Keratinocyte (primary cell): Measurements from ENCODE around the gene CALR3. TPM values are rescaled to one million over a fixed set of nuclear protein-coding genes. Genes with fewer than 3 reads are reported as not detected.

ENCODE experiments used
- DNase-seq: peaks from one replicate; pipeline ENCODE4 v3.0.0-alpha.2; 2011; ENCODE audit warnings: low read depth, missing footprints, low spot score
- FAIRE-seq: peaks from 2 replicates; lab custom pipeline; 2011; peaks lifted over from hg19 to GRCh38; lab: Jason Lieb, UNC
- H2AFZ ChIP-seq: 2 replicates; pipeline ENCODE4 v1.6.0; 2012; ENCODE audit warnings: low read length, control low read depth, inconsistent platforms; ENCODE audit not compliant: control insufficient read depth
- H3K27ac ChIP-seq: 2 replicates; pipeline ENCODE4 v1.5.1; 2011; ENCODE audit warnings: low read length; ENCODE audit not compliant: control insufficient read depth, insufficient read depth
- H3K27me3 ChIP-seq: 3 replicates; pipeline ENCODE4 v1.6.0; 2011; ENCODE audit warnings: low read length; ENCODE audit not compliant: control insufficient read depth, insufficient read depth; ENCODE audit errors: extremely low read depth
- H3K36me3 ChIP-seq, 2 experiments: 2 replicates in 1 of 2; 3 replicates in 1 of 2; pipeline ENCODE4 v1.5.1; 2011; ENCODE audit warnings: low read length in 2 of 2, mild to moderate bottlenecking in 1 of 2; ENCODE audit not compliant: control insufficient read depth in 2 of 2, insufficient read depth in 2 of 2; ENCODE audit errors: extremely low read depth in 1 of 2
- H3K4me1 ChIP-seq: 3 replicates; pipeline ENCODE4 v1.5.1; 2011; ENCODE audit warnings: low read length; ENCODE audit not compliant: control insufficient read depth, insufficient read depth; ENCODE audit errors: extremely low read depth
- H3K4me2 ChIP-seq: 3 replicates; pipeline ENCODE4 v1.6.0; 2011; ENCODE audit warnings: low read depth, low read length; ENCODE audit not compliant: control insufficient read depth, insufficient read depth; ENCODE audit errors: extremely low read depth
- H3K4me3 ChIP-seq, 3 experiments: fragments of 200-600 bp in 1 of 3; sonication (generic) in 1 of 3; 2 replicates in 2 of 3; 3 replicates in 1 of 3; pipeline ENCODE4 v1.5.1; 2011 to 2016; ENCODE audit warnings: low read length in 3 of 3, mild to moderate bottlenecking in 3 of 3, control low read depth in 2 of 3, inconsistent platforms in 1 of 3, low read depth in 1 of 3, mixed read lengths in 1 of 3, mixed run types in 1 of 3, moderate library complexity in 1 of 3; ENCODE audit not compliant: control insufficient read depth in 2 of 3, insufficient read depth in 2 of 3; ENCODE audit errors: extremely low read depth in 1 of 3
- H3K79me2 ChIP-seq: 2 replicates; pipeline ENCODE4 v1.6.0; 2012; ENCODE audit warnings: low read length; ENCODE audit not compliant: control insufficient read depth, insufficient read depth
- H3K9ac ChIP-seq: 3 replicates; pipeline ENCODE4 v1.6.0; 2011; ENCODE audit warnings: low read length; ENCODE audit not compliant: control insufficient read depth, insufficient read depth; ENCODE audit errors: extremely low read depth
- H3K9me1 ChIP-seq: 3 replicates; pipeline ENCODE4 v1.6.0; 2011; ENCODE audit warnings: low read length; ENCODE audit not compliant: control insufficient read depth, insufficient read depth; ENCODE audit errors: extremely low read depth
- H3K9me3 ChIP-seq: 2 replicates; pipeline ENCODE4 v1.5.1; 2012; ENCODE audit warnings: low read depth, low read length; ENCODE audit not compliant: control insufficient read depth
- H4K20me1 ChIP-seq: 3 replicates; pipeline ENCODE4 v1.6.0; 2011; ENCODE audit warnings: low read length; ENCODE audit not compliant: control insufficient read depth, insufficient read depth; ENCODE audit errors: extremely low read depth
- EZH2 ChIP-seq: IDR thresholded peaks from one replicate; pipeline ENCODE4 v1.6.1; 2012; ENCODE audit warnings: inconsistent platforms, mild to moderate bottlenecking, low read length, moderate library complexity
- dilution Hi-C: fragments of 300-500 bp; cut with MboI; formaldehyde crosslinking; loops from one replicate; pipeline ENCODE4 v1.7.0; 2020; ENCODE audit warnings: low sequenced_read_pairs; ENCODE audit not compliant: extremely low pct_ligation_motif_present
- polyA plus RNA-seq, 5 experiments: library from polyadenylated mRNA; depleted of rRNA in 3 of 5; stranded (reverse) in 3 of 5; stranded (forward) in 1 of 5; unstranded in 1 of 5; fragments of >200 nt; gene quantifications; 1 replicate in 1 of 5; 2 replicates in 3 of 5; 3 replicates in 1 of 5; pipeline versions ENCODE4 v1.2.1 to v1.2.3, GENCODE V29; 2011 to 2012; ENCODE audit warnings: missing spikeins in 2 of 5, low read depth in 1 of 5, low replicate concordance in 1 of 5
- TF ChIP-seq, protein P1 (sequence below), 3 experiments: IDR thresholded peaks in 1 of 3; conservative IDR thresholded peaks in 1 of 3; optimal IDR thresholded peaks in 1 of 3; 2 replicates in 2 of 3; 3 replicates in 1 of 3; pipeline versions ENCODE3 to v1.5.1; 2011; ENCODE audit warnings: low read length in 3 of 3, mild to moderate bottlenecking in 3 of 3, moderate library complexity in 2 of 3, control low read depth in 1 of 3, inconsistent platforms in 1 of 3; ENCODE audit not compliant: insufficient read depth in 2 of 3; ENCODE audit errors: extremely low read depth in 1 of 3

Gene CALR3
- polyA plus RNA-seq, 1 donor (not counting 4 experiments of a cell fraction or from before 2014, with no cell fraction given): not detected

DNA sequence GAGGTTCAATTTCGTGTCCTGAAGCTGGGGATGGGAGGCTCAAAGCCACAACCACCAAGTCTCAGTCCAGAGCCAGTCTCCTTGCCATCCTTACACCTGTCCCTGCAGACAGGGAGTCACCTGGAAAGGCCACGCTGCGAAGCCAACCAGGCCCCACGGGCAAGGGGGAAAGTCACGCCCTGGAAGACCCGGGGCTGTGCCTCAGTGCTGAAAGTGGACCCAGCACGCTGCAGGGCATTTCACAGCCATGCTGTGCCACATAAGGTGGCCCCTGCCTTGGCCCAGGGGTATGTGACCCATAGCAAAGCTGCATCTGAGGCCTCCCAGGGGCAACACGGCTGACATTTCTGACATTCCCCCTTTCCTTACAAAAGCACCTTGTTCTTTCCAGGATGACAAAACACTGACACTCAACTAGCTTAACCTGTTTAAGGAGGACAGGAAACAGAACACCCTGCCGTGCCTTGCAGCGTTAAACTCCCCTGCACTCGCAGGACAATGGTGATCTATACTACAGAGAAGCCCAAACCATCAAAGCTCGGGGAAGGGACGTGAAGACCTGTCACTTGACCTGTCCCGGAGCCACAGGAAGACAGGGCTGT is 31.5 kb upstream of the CALR3 start:
- dilution Hi-C loops: no loop called here
- no peak overlapping the region for H3K27ac ChIP-seq
- peaks cover 59 to 61% of the 10 kb centered on the region in 2 experiments for H3K36me3 ChIP-seq

DNA sequence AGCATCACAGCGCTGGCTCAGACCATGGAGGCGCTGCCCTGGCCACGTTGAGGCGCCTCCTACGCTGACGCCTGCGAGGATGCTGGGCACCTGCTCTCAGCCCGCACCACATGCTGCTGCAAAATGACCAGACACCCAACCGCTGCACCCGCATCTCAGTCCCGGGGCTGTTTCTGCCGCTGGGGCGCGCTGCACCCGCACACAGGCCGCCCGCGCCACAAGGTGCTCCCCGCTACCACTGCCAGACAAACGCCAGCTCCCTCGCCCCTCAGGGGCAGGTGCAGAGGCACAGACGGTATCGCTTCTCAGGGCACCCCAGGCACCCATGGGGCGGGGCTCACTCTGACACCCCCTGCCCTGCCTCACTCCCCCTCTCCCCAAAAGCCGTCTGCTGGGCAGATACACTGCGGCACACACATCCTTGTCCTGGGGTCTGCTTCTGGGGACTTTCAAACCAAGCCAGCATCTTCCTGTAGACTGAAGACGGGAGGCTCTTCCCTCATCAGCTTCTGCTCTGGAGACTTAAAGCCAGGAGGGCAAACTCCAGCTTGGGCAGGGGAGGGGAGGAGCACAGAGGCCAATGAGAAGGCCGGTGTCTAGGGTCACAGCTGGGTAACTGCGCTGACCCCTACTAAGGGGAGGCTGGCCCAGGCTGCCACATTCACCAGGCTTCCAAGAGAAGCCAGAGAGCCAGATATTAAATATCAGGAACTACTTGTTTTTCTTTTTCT is 29.9 kb upstream of the CALR3 start:
- H3K9me1 ChIP-seq: no peaks in the 10 kb centered on the region
- no peak overlapping the region for H3K27ac ChIP-seq
- H2AFZ ChIP-seq: no peak overlapping the region
- peaks cover 7% of the 10 kb centered on the region for H3K79me2 ChIP-seq
- no peak overlapping the region for H3K4me3 ChIP-seq
- peaks cover 54 to 57% of the 10 kb centered on the region in 2 experiments for H3K36me3 ChIP-seq
- DNase-seq: no peak
- dilution Hi-C loops: no loop called here
- H4K20me1 ChIP-seq: no peaks in the 10 kb centered on the region
- H3K4me2 ChIP-seq: no peak overlapping the region
- no peaks in the 10 kb centered on the region for H3K27me3 ChIP-seq
- no peaks in the 10 kb centered on the region for H3K4me1 ChIP-seq
- TF ChIP-seq EZH2: no peak
- TF ChIP-seq, protein P1, sequence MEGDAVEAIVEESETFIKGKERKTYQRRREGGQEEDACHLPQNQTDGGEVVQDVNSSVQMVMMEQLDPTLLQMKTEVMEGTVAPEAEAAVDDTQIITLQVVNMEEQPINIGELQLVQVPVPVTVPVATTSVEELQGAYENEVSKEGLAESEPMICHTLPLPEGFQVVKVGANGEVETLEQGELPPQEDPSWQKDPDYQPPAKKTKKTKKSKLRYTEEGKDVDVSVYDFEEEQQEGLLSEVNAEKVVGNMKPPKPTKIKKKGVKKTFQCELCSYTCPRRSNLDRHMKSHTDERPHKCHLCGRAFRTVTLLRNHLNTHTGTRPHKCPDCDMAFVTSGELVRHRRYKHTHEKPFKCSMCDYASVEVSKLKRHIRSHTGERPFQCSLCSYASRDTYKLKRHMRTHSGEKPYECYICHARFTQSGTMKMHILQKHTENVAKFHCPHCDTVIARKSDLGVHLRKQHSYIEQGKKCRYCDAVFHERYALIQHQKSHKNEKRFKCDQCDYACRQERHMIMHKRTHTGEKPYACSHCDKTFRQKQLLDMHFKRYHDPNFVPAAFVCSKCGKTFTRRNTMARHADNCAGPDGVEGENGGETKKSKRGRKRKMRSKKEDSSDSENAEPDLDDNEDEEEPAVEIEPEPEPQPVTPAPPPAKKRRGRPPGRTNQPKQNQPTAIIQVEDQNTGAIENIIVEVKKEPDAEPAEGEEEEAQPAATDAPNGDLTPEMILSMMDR (optimal IDR thresholded peaks at IDR 0.05 in 1 of 3, IDR thresholded peaks at IDR 0.05 in 1 of 3, conservative IDR thresholded peaks at IDR 0.05 in 1 of 3; ENCODE audit: extremely low read depth in 1 of 3, insufficient read depth in 2 of 3, low read length in 3 of 3): no peak
- no peak overlapping the region for H3K9ac ChIP-seq
- no peaks in the 10 kb centered on the region for H3K9me3 ChIP-seq
- FAIRE-seq: no peak

More for the DNA sequence above, 31.5 kb upstream of the CALR3 start:
- Histone ChIP-seq H4K20me1 (no peaks in the 10 kb centered on the region), H3K9ac (no peak overlapping the region), H2AFZ (no peak overlapping the region), H3K4me1 (no peaks in the 10 kb centered on the region), H3K9me1 (no peaks in the 10 kb centered on the region), H3K27me3 (no peaks in the 10 kb centered on the region), H3K9me3 (no peaks in the 10 kb centered on the region), H3K79me2 (peaks cover 7% of the 10 kb centered on the region), H3K4me2 (no peak overlapping the region), H3K4me3 (no peak overlapping the region)
- DNase-seq (no peak), FAIRE-seq (no peak)
- no peak for TF ChIP-seq EZH2
- TF ChIP-seq, protein P1 (optimal IDR thresholded peaks at IDR 0.05 in 1 of 3, IDR thresholded peaks at IDR 0.05 in 1 of 3, conservative IDR thresholded peaks at IDR 0.05 in 1 of 3; ENCODE audit: extremely low read depth in 1 of 3, insufficient read depth in 2 of 3, low read length in 3 of 3): no peak
